Measurements from ENCODE around the gene ABLIM1.

DNA sequence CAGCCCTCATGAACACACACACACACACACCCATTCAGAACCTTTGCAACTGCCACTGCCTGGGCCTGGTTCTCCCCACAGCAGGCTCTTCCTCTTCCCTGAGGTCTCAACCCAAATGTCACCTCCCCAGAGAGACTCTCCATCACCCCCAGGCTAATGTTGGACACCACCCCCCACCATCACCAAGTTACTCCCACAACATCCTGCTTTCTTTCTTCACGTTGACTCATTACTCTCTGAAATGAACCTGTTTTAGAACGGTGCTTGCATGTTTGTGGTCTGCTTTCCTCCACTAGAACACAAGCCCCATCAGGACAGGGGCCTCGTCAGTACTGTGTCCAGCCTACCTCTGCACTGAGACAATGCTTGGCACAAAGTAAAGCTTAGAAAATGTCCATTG, 269.8 kb downstream of the ABLIM1 start:
- TF ChIP-seq CTCF (conservative IDR thresholded peaks at IDR 0.05; ENCODE audit: low read depth in 2 of 2), result no peak
- no peak for TF ChIP-seq CREB1 (CRISPR knock-in tag; IDR thresholded peaks at IDR 0.05; ENCODE audit: low read depth)
- TF ChIP-seq JUNB (IDR thresholded peaks at IDR 0.05; ENCODE audit: unreplicated experiment), result no peak
- no peak for TF ChIP-seq POLR2AphosphoS5 (IDR thresholded peaks at IDR 0.05; ENCODE audit: low read depth)
- no peak for TF ChIP-seq REST (IDR thresholded peaks at IDR 0.05; ENCODE audit: unreplicated experiment)
- no peak for TF ChIP-seq ZNF331 (CRISPR knock-in tag; IDR thresholded peaks at IDR 0.05; ENCODE audit: low read depth)
- no peak for TF ChIP-seq EZH2 (IDR thresholded peaks at IDR 0.05; ENCODE audit: low read depth, unreplicated experiment)
- TF ChIP-seq ZNF114 (CRISPR knock-in tag; IDR thresholded peaks at IDR 0.05), result no peak
- no peak for TF ChIP-seq EZH2phosphoT487 (IDR thresholded peaks at IDR 0.05; ENCODE audit: unreplicated experiment)
- TF ChIP-seq, protein P1, sequence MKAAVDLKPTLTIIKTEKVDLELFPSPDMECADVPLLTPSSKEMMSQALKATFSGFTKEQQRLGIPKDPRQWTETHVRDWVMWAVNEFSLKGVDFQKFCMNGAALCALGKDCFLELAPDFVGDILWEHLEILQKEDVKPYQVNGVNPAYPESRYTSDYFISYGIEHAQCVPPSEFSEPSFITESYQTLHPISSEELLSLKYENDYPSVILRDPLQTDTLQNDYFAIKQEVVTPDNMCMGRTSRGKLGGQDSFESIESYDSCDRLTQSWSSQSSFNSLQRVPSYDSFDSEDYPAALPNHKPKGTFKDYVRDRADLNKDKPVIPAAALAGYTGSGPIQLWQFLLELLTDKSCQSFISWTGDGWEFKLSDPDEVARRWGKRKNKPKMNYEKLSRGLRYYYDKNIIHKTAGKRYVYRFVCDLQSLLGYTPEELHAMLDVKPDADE (IDR thresholded peaks at IDR 0.05), result no peak
- TF ChIP-seq STAT1 (IDR thresholded peaks at IDR 0.05; ENCODE audit: unreplicated experiment), result no peak
- no peak for TF ChIP-seq ZNF462 (CRISPR knock-in tag; IDR thresholded peaks at IDR 0.05)
